Activated CD4-positive, alpha-beta memory T cell treated with anti-CD3 and anti-CD28 coated beads, Interleukin-2, amount 10 ng/mL, durations not matched to agents 7 days and 5 days (primary cell): Measurements from ENCODE around the gene ZMYND10. TPM values are rescaled to one million over a fixed set of nuclear protein-coding genes. Genes with fewer than 3 reads are reported as not detected.

Experiments
- CTCF ChIA-PET: fragments of 350-600 bp; sonication (Branson Sonifier 250); formaldehyde crosslinking; loops from one replicate; lab custom pipeline; 2021; ENCODE audit warnings: antibody characterized with exemption, inconsistent platforms; lab: Charles Lee
- POLR2A ChIA-PET: fragments of 350-600 bp; sonication (Branson Sonifier 250); formaldehyde crosslinking; loops from one replicate; lab custom pipeline; 2021; ENCODE audit warnings: antibody characterized with exemption; lab: Charles Lee
- DNase-seq: peaks from one replicate; pipeline ENCODE4 v3.0.0-alpha.2; 2020
- H3K27ac Mint-ChIP-seq: one replicate; pipeline ENCODE4 v1.8.0; 2021; ENCODE audit warnings: mild to moderate bottlenecking, mixed read lengths
- H3K27me3 Mint-ChIP-seq: one replicate; pipeline ENCODE4 v1.8.0; 2021; ENCODE audit warnings: mixed read lengths
- H3K36me3 Mint-ChIP-seq: one replicate; pipeline ENCODE4 v1.8.0; 2021; ENCODE audit warnings: low read depth, mixed read lengths
- H3K4me1 Mint-ChIP-seq: one replicate; pipeline ENCODE4 v1.8.0; 2021; ENCODE audit warnings: mixed read lengths
- H3K4me3 Mint-ChIP-seq: one replicate; pipeline ENCODE4 v1.8.0; 2021; ENCODE audit warnings: mild to moderate bottlenecking, mixed read lengths
- H3K9me3 Mint-ChIP-seq: one replicate; pipeline ENCODE4 v1.8.0; 2021; ENCODE audit warnings: mixed read lengths
- total RNA-seq, 2 experiments: library from RNA; stranded (reverse); gene quantifications; one replicate each; pipeline ENCODE4 v1.2.3, GENCODE V29; 2021

Gene ZMYND10
- total RNA-seq, 2 experiments from 2014 or later, result 1.7 to 3.2 TPM

GRCh38 chr3:50295553-50296431, 49.7 kb downstream of the ZMYND10 start:
- H3K27ac Mint-ChIP-seq, result peak overlapping the region; percentile 19
- DNase-seq, result no peak
- H3K27me3 Mint-ChIP-seq, result no peaks in the 10 kb centered on the region
- CTCF ChIA-PET, result interaction anchor here (0.6 kb wide), 2 partner anchors 87 to 233 kb away, joined by 3 read pairs; no protein-coding TSS in a partner anchor
- no peak overlapping the region for H3K4me3 Mint-ChIP-seq
- H3K4me1 Mint-ChIP-seq, result peaks cover 48% of the 10 kb centered on the region
- POLR2A ChIA-PET, result interaction anchor here (0.7 to 5.2 kb wide), 5 partner anchors 11 to 41 kb away, joined by 3 to 113 read pairs (median 3); partner anchors contain the start of genes LSMEM2 and TUSC2
- no peaks in the 10 kb centered on the region for H3K9me3 Mint-ChIP-seq
- H3K36me3 Mint-ChIP-seq, result peaks cover 16% of the 10 kb centered on the region

GRCh38 chr3:50294492-50295403, 50.8 kb downstream of the ZMYND10 start:
- peaks cover 16% of the 10 kb centered on the region for H3K36me3 Mint-ChIP-seq
- no peaks in the 10 kb centered on the region for H3K9me3 Mint-ChIP-seq
- ChIA-PET CTCF (interaction anchor here (0.6 kb wide), 1 partner anchor 86 kb away, joined by 3 read pairs; no protein-coding TSS in a partner anchor), POLR2A (interaction anchor here (0.6 to 1.5 kb wide), 7 partner anchors 10 to 44 kb away, joined by 3 to 6 read pairs (median 3); partner anchors contain the start of genes LSMEM2 and TUSC2)
- H3K4me3 Mint-ChIP-seq, result no peak overlapping the region
- H3K27me3 Mint-ChIP-seq, result no peaks in the 10 kb centered on the region
- peaks cover 44% of the 10 kb centered on the region for H3K4me1 Mint-ChIP-seq
- no peak for DNase-seq
- H3K27ac Mint-ChIP-seq, result no peak overlapping the region

- Mint-ChIP-seq H3K4me3 (no peak overlapping the region), H3K36me3 (peaks cover 22% of the 10 kb centered on the region), H3K4me1 (peaks cover 47% of the 10 kb centered on the region), H3K9me3 (no peaks in the 10 kb centered on the region), H3K27me3 (no peaks in the 10 kb centered on the region), H3K27ac (no peak overlapping the region)
- POLR2A ChIA-PET, result interaction anchor here (1.1 kb wide), 2 partner anchors 43 to 45 kb away, joined by 5 to 6 read pairs; no protein-coding TSS in a partner anchor
- CTCF ChIA-PET, result interaction anchor here (0.9 kb wide), 1 partner anchor 34 kb away, joined by 3 read pairs; the partner anchor contains the start of gene TUSC2
- DNase-seq, result no peak
Observed at GRCh38 chr3:50294089-50294488, 51.4 kb downstream of the ZMYND10 start.

- ChIA-PET POLR2A (interaction anchor here (0.7 to 2.8 kb wide), 13 partner anchors 10 to 309 kb away, joined by 3 to 22 read pairs (median 5); partner anchors contain the start of genes CYB561D2, HYAL1, NPRL2 and RASSF1), CTCF (interaction anchor here (0.8 to 2.5 kb wide), 6 partner anchors 12 to 47 kb away, joined by 3 to 12 read pairs (median 4); partner anchors contain the start of gene TUSC2)
- no peak for DNase-seq
- peaks cover 27% of the 10 kb centered on the region for H3K36me3 Mint-ChIP-seq
- peaks cover 46% of the 10 kb centered on the region for H3K4me1 Mint-ChIP-seq
- H3K27me3 Mint-ChIP-seq, result no peaks in the 10 kb centered on the region
- H3K27ac Mint-ChIP-seq, result peak overlapping the region; percentile 91
- peak overlapping the region; percentile 81 for H3K4me3 Mint-ChIP-seq
- no peaks in the 10 kb centered on the region for H3K9me3 Mint-ChIP-seq
Observed at GRCh38 chr3:50293079-50293801, 52.3 kb downstream of the ZMYND10 start.

GRCh38 chr3:50292159-50293078, 53.1 kb downstream of the ZMYND10 start, which contains the start of gene IFRD2:
IFRD2 (minus strand) TSS chr3:50292429; CDS start chr3:50292274, 155 bp downstream.
- Mint-ChIP-seq H3K4me3 (peak within 1 kb of the TSS; percentile 81), H3K36me3 (peaks cover 26% of the 10 kb centered on the region), H3K27me3 (no peaks in the 10 kb centered on the region), H3K4me1 (peaks cover 38% of the 10 kb centered on the region), H3K9me3 (no peaks in the 10 kb centered on the region), H3K27ac (peak within 1 kb of the TSS; percentile 91)
- ChIA-PET POLR2A (interaction anchor here (0.7 to 2.8 kb wide), 22 partner anchors 7 to 310 kb away, joined by 3 to 22 read pairs (median 4); partner anchors contain the start of genes CYB561D2, HYAL1, HYAL3 and LSMEM2), CTCF (interaction anchor here (0.7 to 2.5 kb wide), 12 partner anchors 11 to 66 kb away, joined by 3 to 12 read pairs (median 4); no protein-coding TSS in a partner anchor)
- peak; percentile 97 for DNase-seq

Other genes with a start within 250 kb of the ZMYND10 start
- under 1 TPM in 1 of 2 experiments, not detected in 1; 0.15 TPM for gene SEMA3F, start 190.4 kb downstream of the ZMYND10 start, total RNA-seq
- not detected for gene GNAT1, start 154.1 kb downstream of the ZMYND10 start, total RNA-seq
- gene SLC38A3, start 140.5 kb downstream of the ZMYND10 start, total RNA-seq, result not detected
- gene GNAI2, start 109.5 kb downstream of the ZMYND10 start, total RNA-seq, result 100 to 1,000 TPM; 493 to 519 TPM
- gene SEMA3B, start 76.6 kb downstream of the ZMYND10 start, total RNA-seq, result under 1 TPM; 0.38 to 0.55 TPM
- not detected for gene LSMEM2, start 66.6 kb downstream of the ZMYND10 start, total RNA-seq
- 10 to 100 TPM; 40.6 to 45.0 TPM for gene IFRD2, start 53.3 kb downstream of the ZMYND10 start, total RNA-seq
- 10 to 100 TPM; 13.2 to 13.9 TPM for gene HYAL3, start 46.3 kb downstream of the ZMYND10 start, total RNA-seq
- gene NAA80, start 46.3 kb downstream of the ZMYND10 start, total RNA-seq, result 10 to 100 TPM; 41.5 to 49.4 TPM
- gene HYAL1, start 42.2 kb downstream of the ZMYND10 start, total RNA-seq, result under 1 TPM; 0.28 to 0.35 TPM
- 1 to 10 TPM; 6.7 to 7.2 TPM for gene HYAL2, start 23.0 kb downstream of the ZMYND10 start, total RNA-seq
- 10 to 100 TPM; 16.8 to 17.9 TPM for gene TUSC2, start 17.5 kb downstream of the ZMYND10 start, total RNA-seq
- 100 to 1,000 TPM; 157 to 160 TPM for gene RASSF1, start 4.9 kb downstream of the ZMYND10 start, total RNA-seq
- gene NPRL2, start 5.0 kb upstream of the ZMYND10 start, total RNA-seq, result 10 to 100 TPM; 48.8 to 50.1 TPM
- 10 to 100 TPM; 37.1 to 39.7 TPM for gene CYB561D2, start 5.1 kb upstream of the ZMYND10 start, total RNA-seq
- 10 to 100 TPM; 22.1 to 22.7 TPM for gene TMEM115, start 13.8 kb upstream of the ZMYND10 start, total RNA-seq
- gene CACNA2D2, start 157.9 kb upstream of the ZMYND10 start, total RNA-seq, result under 1 TPM; 0.45 to 0.55 TPM
- 10 to 100 TPM; 14.6 to 17.5 TPM for gene C3orf18, start 222.0 kb upstream of the ZMYND10 start, total RNA-seq
- gene HEMK1, start 223.8 kb upstream of the ZMYND10 start, total RNA-seq, result 10 to 100 TPM; 49.6 to 50.1 TPM